ENCODE results near the gene NXN.
"Not testable (repeated sequence)": the region's sequence is repeated elsewhere in the genome, so short reads cannot be mapped to it uniquely, and the experiment has no call there.

DNA sequence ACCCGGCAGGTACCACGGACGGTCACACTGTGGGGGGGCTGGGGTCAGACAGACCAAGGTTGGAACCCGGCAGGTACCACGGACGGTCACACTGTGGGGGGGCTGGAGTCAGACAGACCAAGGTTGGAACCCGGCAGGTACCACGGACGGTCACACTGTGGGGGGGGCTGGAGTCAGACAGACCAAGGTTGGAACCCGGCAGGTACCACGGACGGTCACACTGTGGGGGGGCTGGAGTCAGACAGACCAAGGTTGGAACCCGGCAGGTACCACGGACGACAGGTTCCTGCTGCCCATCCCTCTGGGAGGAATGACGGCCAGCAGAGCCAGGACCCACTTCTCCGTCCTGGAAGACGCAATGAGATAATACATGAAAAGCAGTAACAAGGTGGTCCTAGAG lies 27.0 kb downstream of the NXN start:
- TF ChIP-seq, protein P1, sequence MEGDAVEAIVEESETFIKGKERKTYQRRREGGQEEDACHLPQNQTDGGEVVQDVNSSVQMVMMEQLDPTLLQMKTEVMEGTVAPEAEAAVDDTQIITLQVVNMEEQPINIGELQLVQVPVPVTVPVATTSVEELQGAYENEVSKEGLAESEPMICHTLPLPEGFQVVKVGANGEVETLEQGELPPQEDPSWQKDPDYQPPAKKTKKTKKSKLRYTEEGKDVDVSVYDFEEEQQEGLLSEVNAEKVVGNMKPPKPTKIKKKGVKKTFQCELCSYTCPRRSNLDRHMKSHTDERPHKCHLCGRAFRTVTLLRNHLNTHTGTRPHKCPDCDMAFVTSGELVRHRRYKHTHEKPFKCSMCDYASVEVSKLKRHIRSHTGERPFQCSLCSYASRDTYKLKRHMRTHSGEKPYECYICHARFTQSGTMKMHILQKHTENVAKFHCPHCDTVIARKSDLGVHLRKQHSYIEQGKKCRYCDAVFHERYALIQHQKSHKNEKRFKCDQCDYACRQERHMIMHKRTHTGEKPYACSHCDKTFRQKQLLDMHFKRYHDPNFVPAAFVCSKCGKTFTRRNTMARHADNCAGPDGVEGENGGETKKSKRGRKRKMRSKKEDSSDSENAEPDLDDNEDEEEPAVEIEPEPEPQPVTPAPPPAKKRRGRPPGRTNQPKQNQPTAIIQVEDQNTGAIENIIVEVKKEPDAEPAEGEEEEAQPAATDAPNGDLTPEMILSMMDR (IDR thresholded peaks at IDR 0.05): not testable (repeated sequence)
- not testable (repeated sequence) for TF ChIP-seq POLR2A (IDR thresholded peaks at IDR 0.05)

Measured in transverse colon (tissue), 3 donors.